Endothelial cell of umbilical vein (primary cell): ENCODE data around the gene MYO7B.

ENCODE experiments used
- CTCF ChIP-seq, 2 donors: IDR thresholded peaks; 1 replicate in 1 of 2; 2 replicates in 1 of 2; pipeline ENCODE4 v1.5.1; 2011; ENCODE audit warnings: low read length in 2 of 2, mild to moderate bottlenecking in 2 of 2, moderate library complexity in 2 of 2, control low read depth in 1 of 2, inconsistent platforms in 1 of 2, low read depth in 1 of 2; ENCODE audit not compliant: insufficient read depth in 1 of 2; ENCODE audit errors: extremely low read depth in 1 of 2
- EZH2 ChIP-seq: IDR thresholded peaks from 2 replicates; pipeline ENCODE4 v1.6.1; 2012; ENCODE audit warnings: borderline replicate concordance, low read depth, mild to moderate bottlenecking, moderate library complexity, low read length, inconsistent platforms; ENCODE audit not compliant: severe bottlenecking
- MYC ChIP-seq: IDR thresholded peaks from one replicate; pipeline ENCODE4 v1.6.1; 2011; ENCODE audit warnings: mild to moderate bottlenecking, low read depth, low read length
- POLR2A ChIP-seq: IDR thresholded peaks from 2 replicates; pipeline ENCODE4 v1.6.1; 2012; ENCODE audit warnings: low read depth, mild to moderate bottlenecking, control low read depth, low read length
- POLR2AphosphoS5 ChIP-seq: IDR thresholded peaks from 2 replicates; pipeline ENCODE4 v1.6.1; 2012; ENCODE audit warnings: low read depth, mild to moderate bottlenecking, control low read depth, low read length, moderate library complexity; ENCODE audit not compliant: insufficient read depth

GRCh38 chr2:127670957-127671290, 135.4 kb downstream of the MYO7B start:
- no peak for TF ChIP-seq POLR2A
- no peak for TF ChIP-seq POLR2AphosphoS5
- no peak for TF ChIP-seq CTCF (IDR thresholded peaks at IDR 0.05; ENCODE audit: extremely low read depth in 1 of 2, insufficient read depth in 1 of 2, low read depth in 1 of 2, low read length in 2 of 2)
- TF ChIP-seq MYC: no peak
- TF ChIP-seq EZH2: no peak
